K562 (cell line): ENCODE data around the gene CFAP141. TPM values are rescaled to one million over a fixed set of nuclear protein-coding genes. Genes with fewer than 3 reads are reported as not detected.

Source experiments
- BHLHE40 ChIP-seq: IDR thresholded peaks from 2 replicates; pipeline ENCODE4 v1.6.1; 2011; ENCODE audit warnings: low read length, improper control_type of control experiment
- BRD4 ChIP-seq: fragments of 200-600 bp; sonication (generic); IDR thresholded peaks from 2 replicates; pipeline ENCODE4 v1.6.1; 2017; ENCODE audit warnings: inconsistent platforms
- BRF1 ChIP-seq: IDR thresholded peaks from 3 replicates; pipeline ENCODE4 v1.6.1; 2011; ENCODE audit warnings: borderline replicate concordance, mild to moderate bottlenecking; ENCODE audit not compliant: insufficient read length; ENCODE audit errors: extremely low read depth
- CCNT2 ChIP-seq: IDR thresholded peaks from 2 replicates; pipeline ENCODE4 v1.6.1; 2011; ENCODE audit warnings: borderline replicate concordance, low read depth, mild to moderate bottlenecking, moderate library complexity, mixed read lengths, low read length; ENCODE audit not compliant: insufficient read length; ENCODE audit errors: extremely low read depth
- CHD1 ChIP-seq: fragments of 200-600 bp; sonication (generic); IDR thresholded peaks from one replicate; pipeline ENCODE4 v1.6.1; 2012; ENCODE audit warnings: mild to moderate bottlenecking, moderate library complexity, low read length, inconsistent platforms
- CHD4 ChIP-seq: fragments of 200-600 bp; sonication (generic); IDR thresholded peaks from 3 replicates; pipeline ENCODE4 v1.6.1; 2012; ENCODE audit warnings: low read depth, mild to moderate bottlenecking, mixed read lengths, low read length, inconsistent platforms; ENCODE audit not compliant: insufficient read depth, insufficient replicate concordance, poor library complexity, severe bottlenecking
- DIDO1 ChIP-seq: fragments of 450-650 bp; IDR thresholded peaks from 2 replicates; pipeline ENCODE4 v1.6.1; 2016; ENCODE audit warnings: low read depth, missing biosample characterization, missing genetic modification characterization
- ELF1 ChIP-seq: fragments of 200-800 bp; sonication (Bioruptor generic); IDR thresholded peaks from 2 replicates; pipeline ENCODE4 v1.6.1; 2016; ENCODE audit warnings: missing genetic modification characterization, missing compliant biosample characterization
- FOXP1 ChIP-seq: sonication (generic); formaldehyde crosslinking; IDR thresholded peaks from 2 replicates; pipeline ENCODE4 v1.8.0; 2022; ENCODE audit warnings: mild to moderate bottlenecking, missing genetic modification reagents
- NCOA1 ChIP-seq: fragments of 450-650 bp; IDR thresholded peaks from 2 replicates; pipeline ENCODE4 v1.6.1; 2016; ENCODE audit warnings: low read depth
- NCOR1 ChIP-seq: fragments of 450-650 bp; IDR thresholded peaks from 2 replicates; pipeline ENCODE4 v1.6.1; 2016; ENCODE audit warnings: mild to moderate bottlenecking, moderate library complexity
- PHF8 ChIP-seq: fragments of 200-600 bp; sonication (generic); IDR thresholded peaks from 2 replicates; pipeline ENCODE4 v1.6.1; 2012; ENCODE audit warnings: mixed run types, mild to moderate bottlenecking, inconsistent platforms, low read length, moderate library complexity, borderline replicate concordance
- SMAD2 ChIP-seq: fragments of 150-350 bp; IDR thresholded peaks from 2 replicates; pipeline ENCODE4 v1.6.1; 2014; ENCODE audit warnings: low read depth, mild to moderate bottlenecking, low read length
- SRSF7 ChIP-seq: fragments of 200-400 bp; formaldehyde crosslinking; optimal IDR thresholded peaks from 2 replicates; pipeline ENCODE3; 2017; ENCODE audit warnings: mild to moderate bottlenecking, low read depth, low read length
- ZKSCAN1 ChIP-seq: fragments of 150-350 bp; IDR thresholded peaks from 2 replicates; pipeline ENCODE4 v1.6.1; 2016; ENCODE audit warnings: low read depth, low read length
- ZKSCAN8 ChIP-seq: fragments of 200-800 bp; sonication (Bioruptor generic); IDR thresholded peaks from 2 replicates; pipeline ENCODE4 v1.6.1; 2016; ENCODE audit warnings: missing genetic modification characterization, missing compliant biosample characterization
- ZNF143 ChIP-seq: sonication (generic); formaldehyde crosslinking; IDR thresholded peaks from 2 replicates; pipeline ENCODE4 v1.9.0; 2022; ENCODE audit warnings: mild to moderate bottlenecking, missing genetic modification reagents
- ZNF324 ChIP-seq: fragments of 250-450 bp; sonication (Bioruptor Pico); IDR thresholded peaks from 2 replicates; pipeline ENCODE4 v1.4.0; 2020; ENCODE audit warnings: mild to moderate bottlenecking
- polyA plus RNA-seq, 8 experiments: library from polyadenylated mRNA; depleted of rRNA in 4 of 8; stranded (reverse) in 5 of 8; unstranded in 3 of 8; fragments of >200 nt; fragmentation: Nextera tagmentation in 2 of 8; fragmentation: Illumina TruSeq in 1 of 8; extraction: Ambion mirVana in 2 of 8; extraction: Trizol in 1 of 8; gene quantifications; 2 replicates each; pipeline versions ENCODE4 v1.2.1 to v1.2.3, GENCODE V29; 2011 to 2014; ENCODE audit warnings: inconsistent platforms in 1 of 8, missing spikeins in 1 of 8
- total RNA-seq, 7 experiments: library from RNA; depleted of rRNA in 6 of 7; stranded (reverse); fragments of >200 nt in 6 of 7; fragmentation: Illumina TruSeq in 2 of 7; extraction: Trizol in 2 of 7; gene quantifications; 2 replicates each; pipeline versions ENCODE4 v1.2.1 to v1.2.3, GENCODE V29; 2011 to 2021; ENCODE audit warnings: low replicate concordance in 1 of 7
- TF ChIP-seq, protein P1 (sequence below): sonication (generic); formaldehyde crosslinking; IDR thresholded peaks from 2 replicates; pipeline ENCODE4 v1.8.0; 2022; ENCODE audit warnings: mild to moderate bottlenecking, low read depth, missing genetic modification reagents
- TF ChIP-seq, protein P2 (sequence below): fragments of 450-650 bp; formaldehyde crosslinking; IDR thresholded peaks from 2 replicates; pipeline ENCODE4 v1.4.0; 2020; ENCODE audit warnings: mild to moderate bottlenecking
- TF ChIP-seq, protein P3 (sequence below): fragments of 250-450 bp; sonication (Bioruptor Pico); IDR thresholded peaks from 2 replicates; pipeline ENCODE4 v1.5.1; 2021; ENCODE audit warnings: mild to moderate bottlenecking
- TF ChIP-seq, protein P4 (sequence below): fragments of 450-650 bp; IDR thresholded peaks from 2 replicates; pipeline ENCODE4 v1.6.1; 2016; ENCODE audit warnings: antibody characterized with exemption

Gene CFAP141
- total and polyA plus RNA-seq, 9 of the 15 experiments (the other 6 are each of a cell fraction or from before 2014, with no cell fraction given): not detected

DNA sequence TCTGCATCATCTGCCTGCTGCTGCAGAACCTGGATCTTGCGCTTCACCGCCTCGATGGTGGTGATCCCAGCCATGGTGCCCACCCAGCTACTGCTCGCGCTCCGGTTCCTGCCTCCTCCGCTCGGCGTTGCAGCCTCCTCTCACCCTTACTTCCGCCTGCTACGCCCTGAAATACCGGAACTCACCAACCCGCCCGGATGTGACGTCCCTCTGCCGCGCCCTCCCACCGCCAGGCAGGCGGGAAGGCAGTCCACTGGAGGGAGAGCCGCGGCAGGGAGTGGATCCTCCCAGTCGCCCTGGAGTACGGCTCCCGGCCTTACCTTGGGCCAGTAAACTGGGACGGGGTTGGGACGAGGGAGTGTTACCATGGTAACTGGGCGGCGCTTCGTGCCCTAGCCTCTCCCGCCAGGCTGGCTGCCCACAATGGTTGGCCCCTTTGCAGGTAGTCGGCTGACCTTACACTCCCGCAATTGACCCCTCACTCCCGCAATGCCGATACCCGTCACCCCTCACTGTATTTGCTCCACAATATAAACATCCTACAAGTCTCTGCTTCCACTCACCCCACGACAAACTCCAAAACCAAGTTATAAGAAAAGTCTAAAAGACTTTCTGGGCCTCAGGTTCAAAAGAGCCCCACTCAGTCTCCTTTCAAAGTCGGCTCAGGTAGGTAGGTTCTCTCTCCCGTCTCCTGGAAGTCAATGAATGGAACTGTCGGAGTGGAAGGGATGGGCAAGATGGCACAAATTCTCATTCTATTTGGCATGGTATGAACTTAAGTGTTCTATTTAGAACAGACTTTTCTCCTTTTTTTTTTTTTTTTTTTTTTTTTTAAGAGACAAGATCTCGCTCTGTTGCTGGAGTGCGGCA is 22.9 kb downstream of the CFAP141 start (continued):
- TF ChIP-seq FOXP1 (CRISPR knock-in tag): peak; percentile 73; the same call in 1 of the 2 replicates
- TF ChIP-seq, protein P1, sequence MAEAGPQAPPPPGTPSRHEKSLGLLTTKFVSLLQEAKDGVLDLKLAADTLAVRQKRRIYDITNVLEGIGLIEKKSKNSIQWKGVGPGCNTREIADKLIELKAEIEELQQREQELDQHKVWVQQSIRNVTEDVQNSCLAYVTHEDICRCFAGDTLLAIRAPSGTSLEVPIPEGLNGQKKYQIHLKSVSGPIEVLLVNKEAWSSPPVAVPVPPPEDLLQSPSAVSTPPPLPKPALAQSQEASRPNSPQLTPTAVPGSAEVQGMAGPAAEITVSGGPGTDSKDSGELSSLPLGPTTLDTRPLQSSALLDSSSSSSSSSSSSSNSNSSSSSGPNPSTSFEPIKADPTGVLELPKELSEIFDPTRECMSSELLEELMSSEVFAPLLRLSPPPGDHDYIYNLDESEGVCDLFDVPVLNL (CRISPR knock-in tag): peak; percentile 76; the same call in 1 of the 2 replicates
- no peak for TF ChIP-seq SRSF7
- no peak for TF ChIP-seq SMAD2
- TF ChIP-seq CHD4: no peak
- TF ChIP-seq DIDO1 (tag): peak; percentile 43; the same call in 1 of the 2 replicates
- no peak for TF ChIP-seq ZKSCAN8 (CRISPR knock-in tag)
- TF ChIP-seq ZKSCAN1: no peak
- TF ChIP-seq, protein P2, sequence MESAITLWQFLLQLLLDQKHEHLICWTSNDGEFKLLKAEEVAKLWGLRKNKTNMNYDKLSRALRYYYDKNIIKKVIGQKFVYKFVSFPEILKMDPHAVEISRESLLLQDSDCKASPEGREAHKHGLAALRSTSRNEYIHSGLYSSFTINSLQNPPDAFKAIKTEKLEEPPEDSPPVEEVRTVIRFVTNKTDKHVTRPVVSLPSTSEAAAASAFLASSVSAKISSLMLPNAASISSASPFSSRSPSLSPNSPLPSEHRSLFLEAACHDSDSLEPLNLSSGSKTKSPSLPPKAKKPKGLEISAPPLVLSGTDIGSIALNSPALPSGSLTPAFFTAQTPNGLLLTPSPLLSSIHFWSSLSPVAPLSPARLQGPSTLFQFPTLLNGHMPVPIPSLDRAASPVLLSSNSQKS: no peak
- TF ChIP-seq, protein P3, sequence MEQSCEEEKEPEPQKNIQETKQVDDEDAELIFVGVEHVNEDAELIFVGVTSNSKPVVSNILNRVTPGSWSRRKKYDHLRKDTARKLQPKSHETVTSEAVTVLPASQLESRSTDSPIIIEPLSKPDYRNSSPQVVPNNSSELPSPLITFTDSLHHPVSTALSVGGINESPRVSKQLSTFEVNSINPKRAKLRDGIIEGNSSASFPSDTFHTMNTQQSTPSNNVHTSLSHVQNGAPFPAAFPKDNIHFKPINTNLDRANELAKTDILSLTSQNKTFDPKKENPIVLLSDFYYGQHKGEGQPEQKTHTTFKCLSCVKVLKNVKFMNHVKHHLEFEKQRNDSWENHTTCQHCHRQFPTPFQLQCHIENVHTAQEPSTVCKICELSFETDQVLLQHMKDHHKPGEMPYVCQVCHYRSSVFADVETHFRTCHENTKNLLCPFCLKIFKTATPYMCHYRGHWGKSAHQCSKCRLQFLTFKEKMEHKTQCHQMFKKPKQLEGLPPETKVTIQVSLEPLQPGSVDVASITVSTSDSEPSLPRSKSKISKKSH (CRISPR knock-in tag): no peak
- peak; percentile 74 for TF ChIP-seq CHD1
- peak; percentile 71; the same call in 1 of the 2 replicates for TF ChIP-seq BRD4
- TF ChIP-seq ZNF324 (CRISPR knock-in tag): no peak
- TF ChIP-seq BHLHE40: peak; percentile 8; the same call in 1 of the 2 replicates
- peak; percentile 9; the same call in 1 of the 2 replicates for TF ChIP-seq NCOR1
- peak; percentile 61 for TF ChIP-seq CCNT2
- no peak for TF ChIP-seq ZNF143 (CRISPR knock-in tag)
- TF ChIP-seq ELF1 (tag): peak; percentile 92
- TF ChIP-seq PHF8: peak; percentile 95
- TF ChIP-seq NCOA1: peak; percentile 61; the same call in 1 of the 2 replicates
- TF ChIP-seq, protein P4, sequence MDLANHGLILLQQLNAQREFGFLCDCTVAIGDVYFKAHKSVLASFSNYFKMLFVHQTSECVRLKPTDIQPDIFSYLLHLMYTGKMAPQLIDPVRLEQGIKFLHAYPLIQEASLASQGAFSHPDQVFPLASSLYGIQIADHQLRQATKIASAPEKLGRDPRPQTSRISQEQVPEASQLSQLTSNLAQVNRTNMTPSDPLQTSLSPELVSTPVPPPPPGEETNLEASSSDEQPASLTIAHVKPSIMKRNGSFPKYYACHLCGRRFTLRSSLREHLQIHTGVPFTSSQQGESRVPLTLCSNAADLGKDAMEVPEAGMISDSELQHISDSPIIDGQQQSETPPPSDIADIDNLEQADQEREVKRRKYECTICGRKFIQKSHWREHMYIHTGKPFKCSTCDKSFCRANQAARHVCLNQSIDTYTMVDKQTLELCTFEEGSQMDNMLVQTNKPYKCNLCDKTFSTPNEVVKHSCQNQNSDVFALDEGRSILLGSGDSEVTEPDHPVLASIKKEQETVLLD: peak; percentile 40; the same call in 1 of the 2 replicates
- no peak for TF ChIP-seq BRF1
